H1 (cell line): ENCODE data around the gene MAGOHB. TPM values are rescaled to one million over a fixed set of nuclear protein-coding genes. Genes with fewer than 3 reads are reported as not detected.

Experiments used
- CTCF ChIA-PET: fragments of 300-600 bp; sonication (Branson Sonifier 250); formaldehyde crosslinking; loops from one replicate; lab custom pipeline; 2021; ENCODE audit not compliant: partially characterized antibody; lab: Charles Lee
- POLR2A ChIA-PET: fragments of 300-600 bp; sonication (Branson Sonifier 250); formaldehyde crosslinking; loops from one replicate; lab custom pipeline; 2021; ENCODE audit warnings: inconsistent platforms; ENCODE audit not compliant: partially characterized antibody; lab: Charles Lee
- DNase-seq, 2 experiments: peaks; one replicate each; pipeline versions ENCODE4 v3.0.0 to v3.0.0-alpha.2; 2010 to 2022; ENCODE audit warnings: low spot score in 2 of 2, low read depth in 1 of 2, mixed read lengths in 1 of 2
- FAIRE-seq: peaks from 2 replicates; lab custom pipeline; 2011; peaks lifted over from hg19 to GRCh38; lab: Jason Lieb, UNC
- H2AFZ ChIP-seq: 2 replicates; pipeline ENCODE4 v1.8.1; 2012; ENCODE audit warnings: low read length, inconsistent platforms
- H2AK5ac ChIP-seq: 2 replicates; pipeline ENCODE4 v1.6.1; 2013; ENCODE audit warnings: low read depth, low read length
- H2BK120ac ChIP-seq: replicated peaks from 2 replicates; pipeline ENCODE3; 2013; ENCODE audit warnings: low read depth, low read length, inconsistent platforms
- H2BK12ac ChIP-seq: 2 replicates; pipeline ENCODE4 v1.6.1; 2013; ENCODE audit warnings: low read depth, low read length
- H2BK15ac ChIP-seq: 2 replicates; pipeline ENCODE4 v1.6.1; 2013; ENCODE audit warnings: low read length
- H2BK20ac ChIP-seq: 2 replicates; pipeline ENCODE4 v1.6.1; 2013; ENCODE audit warnings: low read length
- H2BK5ac ChIP-seq: 2 replicates; pipeline ENCODE4 v1.6.1; 2013; ENCODE audit warnings: low read depth, low read length
- H3K14ac ChIP-seq: 2 replicates; pipeline ENCODE4 v1.6.1; 2013; ENCODE audit warnings: inconsistent platforms; ENCODE audit not compliant: insufficient read length
- H3K18ac ChIP-seq: 2 replicates; pipeline ENCODE4 v1.6.1; 2013; ENCODE audit warnings: low read length; ENCODE audit errors: extremely low read depth
- H3K23ac ChIP-seq: 2 replicates; pipeline ENCODE4 v1.6.1; 2013; ENCODE audit warnings: inconsistent platforms; ENCODE audit not compliant: insufficient read length
- H3K23me2 ChIP-seq: 2 replicates; pipeline ENCODE4 v1.6.1; 2013; ENCODE audit warnings: low read depth, low read length
- H3K27ac ChIP-seq: 2 replicates; pipeline ENCODE4 v1.6.1; 2011; ENCODE audit warnings: low read depth, low read length, inconsistent platforms
- H3K27me3 ChIP-seq, 4 experiments: replicated peaks in 1 of 4; 1 replicate in 1 of 4; 2 replicates in 3 of 4; pipeline versions ENCODE4 v1.6.1 to v1.8.1; 2011 to 2013; ENCODE audit warnings: low read length in 3 of 4, mild to moderate bottlenecking in 3 of 4, inconsistent platforms in 2 of 4, mixed read lengths in 2 of 4, moderate library complexity in 1 of 4; ENCODE audit not compliant: control insufficient read depth in 3 of 4, insufficient read depth in 3 of 4; ENCODE audit errors: extremely low read depth in 1 of 4
- H3K36me3 ChIP-seq, 4 experiments: 2 replicates each; pipeline versions ENCODE4 v1.6.1 to v1.8.1; 2011 to 2013; ENCODE audit warnings: mild to moderate bottlenecking in 4 of 4, low read length in 3 of 4, moderate library complexity in 2 of 4, control low read depth in 1 of 4, inconsistent platforms in 1 of 4; ENCODE audit not compliant: insufficient read depth in 4 of 4, control insufficient read depth in 2 of 4
- H3K4ac ChIP-seq: replicated peaks from 2 replicates; pipeline ENCODE3; 2013; ENCODE audit warnings: low read length, low read depth, mixed read lengths, inconsistent platforms; ENCODE audit not compliant: insufficient read length
- H3K4me1 ChIP-seq, 4 experiments: replicated peaks in 1 of 4; 1 replicate in 1 of 4; 2 replicates in 3 of 4; pipeline versions ENCODE4 v1.6.1 to v1.8.1; 2011 to 2013; ENCODE audit warnings: low read length in 3 of 4, inconsistent platforms in 2 of 4, mixed read lengths in 1 of 4; ENCODE audit not compliant: insufficient read depth in 4 of 4, control insufficient read depth in 3 of 4
- H3K4me2 ChIP-seq, 2 experiments: 2 replicates each; pipeline versions ENCODE4 v1.6.1 to v1.8.1; 2011 to 2013; ENCODE audit warnings: low read depth in 2 of 2, low read length in 2 of 2, control low read depth in 1 of 2, inconsistent platforms in 1 of 2, mild to moderate bottlenecking in 1 of 2; ENCODE audit not compliant: insufficient read depth in 1 of 2
- H3K4me3 ChIP-seq, 4 experiments: fragments of 200-600, 300-600 bp in 1 of 4; sonication (generic), shearing (Covaris generic), sonication (Bioruptor Twin) in 1 of 4; 2 replicates each; pipeline versions ENCODE4 v1.5.1 to v1.8.1; 2011 to 2016; ENCODE audit warnings: low read length in 4 of 4, low read depth in 3 of 4, control low read depth in 2 of 4, inconsistent platforms in 2 of 4, mild to moderate bottlenecking in 2 of 4, mixed read lengths in 1 of 4, moderate library complexity in 1 of 4; ENCODE audit not compliant: insufficient read depth in 2 of 4; ENCODE audit errors: extremely low read depth in 1 of 4
- H3K56ac ChIP-seq: replicated peaks from 2 replicates; pipeline ENCODE3; 2013; ENCODE audit warnings: low read depth, mild to moderate bottlenecking, mixed read lengths, low read length, inconsistent platforms; ENCODE audit not compliant: insufficient read length
- H3K79me1 ChIP-seq: 2 replicates; pipeline ENCODE4 v1.6.1; 2013; ENCODE audit warnings: low read depth, low read length, control low read depth
- H3K79me2 ChIP-seq, 2 experiments: 2 replicates each; pipeline versions ENCODE4 v1.6.1 to v1.8.1; 2012 to 2013; ENCODE audit warnings: low read length in 2 of 2, mild to moderate bottlenecking in 2 of 2, inconsistent platforms in 1 of 2; ENCODE audit not compliant: insufficient read depth in 2 of 2, control insufficient read depth in 1 of 2
- H3K9ac ChIP-seq, 4 experiments: replicated peaks in 1 of 4; 1 replicate in 1 of 4; 2 replicates in 3 of 4; pipeline versions ENCODE4 v1.6.1 to v1.8.1; 2011 to 2013; ENCODE audit warnings: low read depth in 3 of 4, low read length in 3 of 4, control low read depth in 2 of 4, mild to moderate bottlenecking in 2 of 4, moderate library complexity in 2 of 4, inconsistent platforms in 1 of 4; ENCODE audit errors: extremely low read depth in 1 of 4
- H3K9me3 ChIP-seq, 2 experiments: 2 replicates each; pipeline versions ENCODE4 v1.6.1 to v1.8.1; 2012 to 2013; ENCODE audit warnings: mild to moderate bottlenecking in 2 of 2, moderate library complexity in 2 of 2, control low read depth in 1 of 2, inconsistent platforms in 1 of 2, low read depth in 1 of 2, low read length in 1 of 2, mixed read lengths in 1 of 2; ENCODE audit not compliant: insufficient read depth in 2 of 2
- H4K20me1 ChIP-seq, 2 experiments: replicated peaks in 1 of 2; 2 replicates each; pipeline versions ENCODE3 to v1.8.1; 2011 to 2013; ENCODE audit warnings: inconsistent platforms in 2 of 2, low read length in 2 of 2, mild to moderate bottlenecking in 1 of 2; ENCODE audit not compliant: insufficient read depth in 2 of 2, control insufficient read depth in 1 of 2
- H4K5ac ChIP-seq: 2 replicates; pipeline ENCODE4 v1.6.1; 2013; ENCODE audit warnings: low read length, low read depth, mixed read lengths, inconsistent platforms; ENCODE audit not compliant: insufficient read length
- H4K8ac ChIP-seq: 2 replicates; pipeline ENCODE4 v1.8.0; 2013; ENCODE audit warnings: mild to moderate bottlenecking, moderate library complexity, low read length, inconsistent platforms; ENCODE audit not compliant: insufficient read depth; ENCODE audit errors: extremely low read depth
- H4K91ac ChIP-seq: replicated peaks from 2 replicates; pipeline ENCODE3; 2013; ENCODE audit warnings: low read length, mixed read lengths, inconsistent platforms; ENCODE audit not compliant: insufficient read length
- CHD2 ChIP-seq: IDR thresholded peaks from 2 replicates; pipeline ENCODE4 v1.6.1; 2012; ENCODE audit warnings: low read length, improper control_type of control experiment
- CTCF ChIP-seq, 3 experiments: IDR thresholded peaks; 1 replicate in 2 of 3; 2 replicates in 1 of 3; pipeline versions ENCODE4 v1.5.1 to v1.6.1; 2011; ENCODE audit warnings: low read length in 3 of 3, mild to moderate bottlenecking in 3 of 3, inconsistent platforms in 2 of 3, low read depth in 1 of 3, moderate library complexity in 1 of 3; ENCODE audit not compliant: insufficient read depth in 1 of 3; ENCODE audit errors: control extremely low read depth in 1 of 3
- FOSL1 ChIP-seq: IDR thresholded peaks from 2 replicates; pipeline ENCODE4 v1.6.1; 2011; ENCODE audit warnings: mild to moderate bottlenecking, low read depth, low read length, moderate library complexity; ENCODE audit not compliant: insufficient read depth
- HDAC6 ChIP-seq: IDR thresholded peaks from one replicate; pipeline ENCODE4 v1.7.1; 2012; ENCODE audit warnings: low read depth, mild to moderate bottlenecking, inconsistent platforms, low read length, moderate library complexity
- KDM1A ChIP-seq: fragments of 200-600, 300-600 bp; sonication (generic); IDR thresholded peaks from 2 replicates; pipeline ENCODE4 v1.7.1; 2016; ENCODE audit warnings: mild to moderate bottlenecking, low read length, borderline replicate concordance
- KDM5A ChIP-seq: fragments of 200-600 bp; IDR thresholded peaks from 2 replicates; pipeline ENCODE4 v1.7.1; 2012; ENCODE audit warnings: mild to moderate bottlenecking, low read length, inconsistent platforms, mixed read lengths
- MAFK ChIP-seq: IDR thresholded peaks from 2 replicates; pipeline ENCODE4 v1.6.1; 2012; ENCODE audit warnings: low read depth, mild to moderate bottlenecking, improper control_type of control experiment, low read length
- PHF8 ChIP-seq: fragments of 200-600 bp; sonication (generic); conservative IDR thresholded peaks from 2 replicates; pipeline ENCODE4 v1.7.1; 2012; ENCODE audit warnings: low read depth, mild to moderate bottlenecking, inconsistent platforms, low read length, moderate library complexity
- POU5F1 ChIP-seq: IDR thresholded peaks from 2 replicates; pipeline ENCODE4 v1.6.1; 2011; ENCODE audit warnings: low read depth, mild to moderate bottlenecking, low read length, moderate library complexity
- RBBP5 ChIP-seq: IDR thresholded peaks from 2 replicates; pipeline ENCODE4 v1.7.1; 2012; ENCODE audit warnings: low read depth, mild to moderate bottlenecking, inconsistent platforms, low read length, moderate library complexity, borderline replicate concordance
- SIRT6 ChIP-seq: IDR thresholded peaks from one replicate; pipeline ENCODE4 v1.7.1; 2012; ENCODE audit warnings: low read length, inconsistent platforms
- SP2 ChIP-seq: IDR thresholded peaks from 2 replicates; pipeline ENCODE4 v1.6.1; 2012; ENCODE audit warnings: mild to moderate bottlenecking, low read length, inconsistent platforms
- TCF12 ChIP-seq: IDR thresholded peaks from 2 replicates; pipeline ENCODE4 v1.6.1; 2011; ENCODE audit warnings: low read depth, mild to moderate bottlenecking, low read length
- WGBS, 2 experiments: shearing (Covaris generic) in 1 of 2; methylation state at CpG; one replicate each; pipeline versions ENCODE4 v1.1.6 to v1.1.7; 2013 to 2015; ENCODE audit warnings: low lambda C conversion rate in 2 of 2, mixed read lengths in 2 of 2, inconsistent platforms in 1 of 2, low coverage in 1 of 2, missing lambda C conversion rate in 1 of 2; ENCODE audit not compliant: insufficient replicate concordance in 2 of 2, insufficient coverage in 1 of 2, insufficient read length in 1 of 2; ENCODE audit errors: extremely low coverage in 1 of 2, missing lambda C conversion rate in 1 of 2; 5-methylcytosine and 5-hydroxymethylcytosine counted together
- polyA plus RNA-seq, 7 experiments: library from polyadenylated mRNA; depleted of rRNA in 3 of 7; stranded (reverse) in 5 of 7; unstranded in 2 of 7; fragments of >200 nt in 5 of 7; fragments of 200-250 nt in 2 of 7; gene quantifications; 1 replicate in 5 of 7; 2 replicates in 1 of 7; 4 replicates in 1 of 7; pipeline versions ENCODE4 v1.2.1 to v1.2.3, GENCODE V29; 2011 to 2013; ENCODE audit warnings: missing spikeins in 2 of 7, mixed read lengths in 2 of 7
- total RNA-seq: library from RNA; stranded (reverse); fragmentation: NEBNext Ultra II Directional; extraction: Animal tissue kit (Norgen Biotek cat#: 25700); gene quantifications from 2 replicates; pipeline ENCODE4 v1.2.1, GENCODE V29; 2021

Gene MAGOHB
- total and polyA plus RNA-seq, 2 of the 8 experiments (the other 6 are each of a cell fraction or from before 2014, with no cell fraction given) = 21.5 to 53.7 TPM

GRCh38 chr12:10584415-10584814, 29.0 kb downstream of the MAGOHB start:
- Histone ChIP-seq H3K36me3 (peaks cover 0 to 15% (median 1%) of the 10 kb centered on the region in 4 experiments; a peak in 3 of 8 replicates), H2AFZ (no peak overlapping the region), H3K23me2 (no peaks in the 10 kb centered on the region), H4K5ac (no peak overlapping the region), H3K27ac (no peak overlapping the region), H3K18ac (no peak overlapping the region), H3K79me1 (no peaks in the 10 kb centered on the region), H4K8ac (no peak overlapping the region), H3K23ac (no peak overlapping the region), H3K27me3 (no peaks in the 10 kb centered on the region), H3K4ac (no peak overlapping the region), H2BK20ac (no peak overlapping the region), H3K4me1 (no peaks in the 10 kb centered on the region), H3K56ac (no peak overlapping the region), H2AK5ac (no peak overlapping the region), H3K9ac (no peak overlapping the region), H3K14ac (no peak overlapping the region), H3K4me2 (no peak overlapping the region), H3K4me3 (no peak overlapping the region), H4K20me1 (no peaks in the 10 kb centered on the region), H2BK15ac (no peak overlapping the region), H4K91ac (no peak overlapping the region), H3K79me2 (no peaks in the 10 kb centered on the region), H2BK5ac (no peak overlapping the region), H2BK12ac (no peak overlapping the region), H3K9me3 (no peaks in the 10 kb centered on the region), H2BK120ac (no peak overlapping the region)
- DNase-seq = no peak
- ChIA-PET POLR2A (no interaction called here), CTCF (interaction anchor here (1.0 to 1.1 kb wide), 3 partner anchors 19 to 348 kb away, joined by 3 to 4 read pairs (median 3); no protein-coding TSS in a partner anchor)
- whole genome bisulfite sequencing, 2 experiments = 92% methylated on average over 1 of the region's 1 CpG; no CpG with 5 or more reads in 1 of the 2 experiments
- no peak for FAIRE-seq
- TF ChIP-seq KDM5A (no peak), CHD2 (no peak), SP2 (no peak), PHF8 (no peak), RBBP5 (no peak), FOSL1 (no peak), CTCF (IDR thresholded peaks at IDR 0.05; ENCODE audit: control extremely low read depth in 1 of 3, insufficient read depth in 1 of 3, low read depth in 1 of 3, low read length in 3 of 3) (no peak), HDAC6 (no peak), MAFK (no peak), POU5F1 (no peak), SIRT6 (no peak), KDM1A (no peak), TCF12 (no peak)
